HG03442 (cell line): ENCODE data around the gene BPGM.

Experiments
- ATAC-seq: cut with Tn5 transposase; IDR thresholded peaks from one replicate; pipeline ENCODE4 v1.9.1; 2021; ENCODE audit warnings: mild to moderate bottlenecking, moderate library complexity; ENCODE audit not compliant: unreplicated experiment

BPGM gene

GRCh38 chr7:134714470-134715205 is 68.0 kb downstream of the BPGM start:
- no peak for ATAC-seq

GRCh38 chr7:134718211-134718875 is 71.7 kb downstream of the BPGM start:
- no peak for ATAC-seq

DNA sequence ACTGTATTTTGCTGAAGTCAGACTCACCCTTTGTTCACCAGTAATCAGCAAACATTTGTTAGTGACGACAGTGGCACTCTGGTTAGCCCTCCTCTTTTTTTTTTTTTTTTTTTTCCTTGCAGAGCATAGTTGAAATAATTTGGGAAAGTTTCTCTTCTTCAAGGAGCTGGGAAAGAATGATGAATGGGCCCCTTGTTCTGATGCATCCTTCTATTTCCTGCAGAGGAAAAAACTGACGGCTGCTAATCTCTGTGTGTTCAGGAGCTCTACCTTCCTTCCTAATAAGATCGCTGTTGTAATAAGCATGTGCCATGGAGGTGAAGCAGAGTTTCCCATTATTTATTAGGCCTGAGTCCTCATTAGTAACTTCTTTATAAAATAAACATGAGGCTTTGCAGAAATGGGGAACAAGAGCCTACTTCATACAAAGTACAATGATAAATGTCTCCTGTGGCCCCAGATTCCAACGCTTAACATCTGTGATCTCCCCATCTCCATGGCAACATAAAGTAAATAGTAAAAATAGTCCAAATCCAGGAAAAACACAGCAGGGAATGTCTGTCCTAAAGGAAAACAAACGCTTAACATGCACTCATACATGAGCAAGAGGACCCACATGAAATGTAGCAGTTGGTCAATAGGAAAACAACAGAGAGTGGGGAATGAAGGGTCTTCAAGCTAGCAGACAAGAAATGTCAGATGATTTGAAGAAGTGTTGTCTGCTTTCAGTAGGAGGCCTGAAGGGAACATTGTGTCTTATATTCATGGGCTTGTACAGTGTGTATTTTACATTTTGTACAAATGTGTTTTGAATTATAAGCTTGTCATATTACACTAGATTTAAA is 73.7 kb downstream of the BPGM start:
- no peak for ATAC-seq

GRCh38 chr7:134721171-134721570 is 74.5 kb downstream of the BPGM start:
- ATAC-seq: no peak

DNA sequence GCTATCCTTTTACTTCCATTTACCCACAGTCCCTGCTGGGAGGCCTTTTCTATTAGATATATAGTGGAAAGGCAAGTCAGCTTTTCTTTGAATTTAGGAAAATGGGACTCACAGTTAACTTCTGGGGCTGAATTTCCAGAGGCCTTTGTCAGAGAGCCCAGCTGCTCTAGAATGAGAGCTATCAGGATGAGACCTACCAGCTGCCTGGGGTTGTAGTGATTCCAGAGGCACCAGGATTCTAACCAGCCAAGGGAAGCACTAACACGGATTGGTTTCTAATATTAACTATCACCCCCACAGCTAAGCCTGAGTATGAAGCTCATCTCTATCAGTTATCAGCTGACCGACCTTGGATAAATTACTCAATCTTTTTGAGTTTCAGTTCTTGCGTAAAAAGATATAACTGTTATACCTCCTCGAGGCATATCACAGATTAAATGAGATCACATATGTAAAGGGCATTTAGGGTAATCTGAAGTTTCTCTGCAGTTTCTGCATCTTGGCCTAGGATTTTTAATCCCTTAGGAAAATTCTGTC is 76.2 kb downstream of the BPGM start:
- ATAC-seq: no peak

- ATAC-seq: no peak
These were observed 77.2 kb downstream of the BPGM start for GRCh38 chr7:134723892-134724291.

DNA sequence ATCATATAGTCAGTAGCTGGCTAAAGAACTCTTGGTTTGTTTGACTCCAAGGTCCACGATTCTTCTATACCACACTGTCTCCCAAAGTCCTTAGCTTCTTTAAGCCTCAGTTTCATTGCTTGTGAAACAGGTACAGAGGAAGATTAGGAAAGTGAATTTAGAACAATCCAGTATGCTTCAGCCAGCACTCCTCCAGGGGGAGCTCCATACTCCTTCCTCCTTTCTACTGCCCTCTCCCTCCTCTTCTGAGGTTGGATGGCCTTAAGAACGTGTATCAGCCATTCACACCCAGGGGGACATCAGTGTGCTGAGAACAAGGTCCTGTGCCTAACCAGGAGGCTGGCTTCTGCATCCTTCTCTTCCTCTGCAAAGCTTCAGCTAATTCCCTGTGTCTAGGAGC is 78.0 kb downstream of the BPGM start:
- no peak for ATAC-seq

DNA sequence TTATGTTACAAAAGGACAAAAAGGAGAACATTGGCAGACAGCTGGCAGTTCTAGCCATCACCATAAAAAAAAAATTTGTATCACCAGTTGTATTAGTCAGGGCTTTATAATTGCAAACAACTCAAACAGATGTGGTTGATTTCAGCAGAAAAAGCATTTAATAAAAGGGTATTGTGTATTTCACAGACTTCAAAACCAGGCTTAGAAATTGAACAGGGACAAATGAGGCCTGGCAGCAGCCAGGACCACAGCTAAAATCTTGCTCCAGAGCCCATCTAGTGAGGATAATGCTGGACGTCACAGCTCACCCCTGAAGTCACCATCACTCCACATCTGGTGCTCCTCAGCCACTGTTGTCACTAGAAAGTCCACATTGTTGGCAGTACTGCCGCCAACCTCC is 79.9 kb downstream of the BPGM start:
- ATAC-seq: no peak

DNA sequence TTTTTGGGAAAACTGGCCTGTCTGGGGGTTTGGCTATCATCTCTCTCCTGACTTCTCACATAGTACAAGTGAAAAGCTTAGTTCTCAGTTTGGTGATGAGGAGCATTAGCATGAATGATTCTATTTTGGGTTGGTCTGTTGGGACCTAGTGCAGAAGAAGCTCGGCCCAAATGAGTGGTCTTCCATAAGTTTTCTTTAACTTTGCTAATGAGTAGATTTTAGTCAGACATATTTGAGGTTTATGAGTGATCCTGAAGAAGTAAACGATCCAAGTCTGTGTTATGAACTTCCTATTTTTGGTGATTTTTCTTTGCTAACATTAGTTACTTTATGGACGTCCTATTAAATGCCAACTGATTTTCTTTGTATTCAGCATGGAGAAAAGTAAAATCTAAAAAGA is 81.1 kb downstream of the BPGM start:
- ATAC-seq: no peak
